HG02610 (cell line): ENCODE results near the gene CTSD.
"Not testable (repeated sequence)": the region's sequence is repeated elsewhere in the genome, so short reads cannot be mapped to it uniquely, and the experiment has no call there.

ENCODE experiments used
- ATAC-seq: cut with Tn5 transposase; IDR thresholded peaks from one replicate; pipeline ENCODE4 v1.9.1; 2021; ENCODE audit warnings: mild to moderate bottlenecking, moderate library complexity; ENCODE audit not compliant: unreplicated experiment

Gene CTSD

GRCh38 chr11:1763796-1764661 lies at the start of gene CTSD:
Gene CTSD (minus strand): TSS chr11:1763927. CDS start chr11:1763859, 68 bp downstream.
- peak; percentile 66 for ATAC-seq

DNA sequence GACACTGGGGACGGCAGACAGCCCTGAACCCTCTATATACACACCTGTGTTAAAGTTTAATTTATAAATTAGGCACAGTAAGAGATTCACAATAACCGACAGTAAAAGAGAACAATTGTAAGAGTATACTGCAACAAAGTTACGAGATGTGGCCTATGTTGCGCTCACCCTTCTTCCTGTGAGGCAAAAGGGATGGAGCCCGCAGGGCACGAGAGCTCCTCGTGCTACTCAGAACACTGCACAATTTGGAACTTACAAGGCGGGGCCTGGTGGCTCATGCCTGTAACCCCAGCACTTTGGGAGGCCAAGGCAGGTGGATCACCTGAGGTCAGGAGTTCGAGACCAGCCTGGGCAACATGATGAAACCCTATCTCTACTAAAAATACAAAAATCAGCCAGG lies 49.6 kb upstream of the CTSD start:
- not testable (repeated sequence) for ATAC-seq

- ATAC-seq = no peak
These were observed 49.1 kb upstream of the CTSD start for GRCh38 chr11:1812801-1813200.

DNA sequence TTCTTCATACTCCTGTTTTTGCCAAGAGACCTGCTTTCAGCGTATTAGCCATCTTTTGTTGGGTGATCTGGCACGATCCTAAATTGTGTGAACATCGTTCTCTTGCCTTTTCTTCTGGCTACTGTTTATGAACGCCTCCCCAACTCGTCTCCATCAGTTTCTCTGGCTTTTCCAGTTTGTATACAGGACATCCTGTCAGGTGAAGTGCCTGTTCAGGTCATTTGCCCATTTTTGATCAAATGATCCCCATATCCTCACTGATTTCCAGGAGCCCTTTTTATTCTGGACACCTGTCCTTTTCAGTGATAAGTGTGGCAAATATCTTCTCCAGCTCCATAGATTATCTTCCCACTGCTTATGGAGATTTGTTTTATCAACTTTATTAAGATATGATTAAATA lies 48.5 kb upstream of the CTSD start:
- no peak for ATAC-seq

DNA sequence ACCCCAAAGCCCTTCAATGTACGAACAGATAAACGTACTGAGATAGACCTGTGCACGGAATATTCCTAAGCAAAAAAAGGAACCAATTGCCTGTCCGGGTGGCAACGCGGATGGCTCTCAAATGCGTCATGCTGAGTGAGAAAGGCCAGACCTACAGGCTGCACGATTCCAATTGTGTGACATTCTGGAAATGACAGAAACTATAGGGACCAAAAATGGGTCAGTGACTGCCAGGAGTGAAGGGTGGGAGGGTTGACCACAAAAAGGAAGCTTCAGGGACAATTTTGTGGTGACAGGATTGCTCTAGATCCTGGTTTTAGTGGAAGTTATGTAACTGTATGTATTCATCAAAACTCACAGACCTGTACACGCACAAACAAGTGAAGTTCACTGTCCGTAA lies 47.0 kb upstream of the CTSD start:
- ATAC-seq = no peak

DNA sequence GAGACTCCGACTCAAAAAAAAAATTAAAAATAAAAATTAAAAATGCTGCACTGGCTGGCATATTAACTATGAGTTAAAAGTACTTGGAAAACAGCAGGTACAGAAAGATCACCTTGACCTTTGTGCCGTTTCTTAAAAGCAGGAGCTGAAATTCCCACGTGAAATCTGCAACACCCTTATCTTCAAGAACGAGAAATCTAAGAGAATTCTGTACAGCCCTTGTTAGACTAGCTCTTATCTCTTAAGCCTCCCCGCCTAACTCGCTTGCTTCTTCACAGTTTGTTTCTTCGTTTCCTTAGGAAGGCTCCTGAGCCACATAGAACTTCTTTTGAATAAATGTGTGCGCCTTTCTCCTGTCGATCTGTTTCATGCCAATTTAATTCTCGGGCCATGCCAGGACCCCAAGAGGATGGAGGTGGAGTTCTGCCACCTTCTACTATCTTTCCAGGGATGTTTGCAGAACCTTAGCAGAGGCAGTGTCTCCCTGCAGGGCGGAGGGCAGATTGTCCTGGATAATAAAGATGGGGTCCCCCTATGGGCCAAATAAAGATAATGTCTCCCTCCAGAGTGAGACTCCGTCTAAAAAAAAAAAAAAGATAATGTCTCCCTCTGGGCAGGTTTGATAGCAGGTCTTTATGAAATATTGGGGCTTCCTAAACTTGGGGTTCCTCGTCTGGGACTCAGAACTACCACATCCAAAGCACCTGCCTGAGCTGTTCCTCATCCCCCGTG lies 43.7 kb upstream of the CTSD start:
- ATAC-seq = no peak

DNA sequence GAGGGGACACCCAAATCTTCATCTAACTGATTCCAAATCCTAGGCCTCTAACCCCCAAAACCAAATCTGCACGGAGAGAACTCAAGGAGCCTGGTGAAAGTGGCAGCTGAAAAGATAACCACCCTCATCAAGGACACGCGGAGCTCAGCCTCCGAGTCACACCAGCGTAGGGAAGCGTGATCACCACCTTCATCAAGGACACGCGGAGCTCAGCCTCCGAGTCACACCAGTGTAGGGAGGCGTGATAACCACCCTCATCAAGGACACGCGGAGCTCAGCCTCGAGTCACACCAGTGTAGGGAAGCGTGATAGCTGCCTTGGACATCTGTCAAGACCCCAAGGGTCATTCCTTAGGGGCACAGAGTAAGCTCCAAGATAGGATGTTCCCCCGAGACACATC lies 41.8 kb upstream of the CTSD start:
- ATAC-seq = no peak

GRCh38 chr11:1803835-1804519 lies 40.2 kb upstream of the CTSD start:
- ATAC-seq = not testable (repeated sequence)

DNA sequence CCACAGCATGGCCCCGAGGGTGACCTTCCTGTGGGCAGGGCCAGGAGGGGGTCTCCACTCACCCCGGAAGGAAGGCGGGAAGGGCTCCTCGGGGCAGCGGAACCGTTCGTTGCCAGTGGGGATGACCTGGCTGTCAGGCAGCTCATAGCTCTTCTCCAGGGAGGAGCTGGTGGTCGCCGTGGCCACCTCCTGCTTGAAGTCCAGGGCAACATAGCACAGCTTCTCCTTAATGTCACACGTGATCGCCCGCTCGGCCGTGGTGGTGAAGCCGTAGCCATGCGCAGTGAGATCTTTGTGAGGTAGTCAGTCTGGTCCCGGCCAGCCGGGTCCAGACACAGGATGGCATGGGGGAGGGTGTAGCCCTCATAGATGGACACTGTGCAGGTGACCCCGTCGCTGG lies 39.5 kb upstream of the CTSD start:
- no peak for ATAC-seq

- no peak for ATAC-seq
These were observed 33.8 kb upstream of the CTSD start for GRCh38 chr11:1797391-1798125.

- no peak for ATAC-seq
These were observed 32.8 kb upstream of the CTSD start for GRCh38 chr11:1796413-1797011.

DNA sequence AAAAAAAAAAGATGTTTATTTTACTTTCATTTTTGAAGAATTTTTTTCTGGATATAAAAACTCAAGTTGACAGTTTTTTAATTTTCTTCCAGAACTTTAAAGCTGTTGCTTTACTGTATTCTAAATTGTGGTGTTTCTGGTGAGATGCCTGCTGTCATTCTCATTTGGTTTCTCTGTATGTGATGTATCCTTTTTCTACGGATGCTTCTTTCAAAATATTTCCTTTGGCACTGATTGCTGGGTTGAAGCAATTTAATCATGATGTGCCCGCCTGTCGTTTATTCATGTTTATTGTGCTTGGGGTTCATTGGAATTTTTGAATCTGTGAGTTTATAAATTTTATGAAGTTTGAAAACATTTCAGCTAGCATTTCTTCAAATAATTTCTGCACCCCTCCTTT lies 29.4 kb upstream of the CTSD start:
- ATAC-seq = no peak

DNA sequence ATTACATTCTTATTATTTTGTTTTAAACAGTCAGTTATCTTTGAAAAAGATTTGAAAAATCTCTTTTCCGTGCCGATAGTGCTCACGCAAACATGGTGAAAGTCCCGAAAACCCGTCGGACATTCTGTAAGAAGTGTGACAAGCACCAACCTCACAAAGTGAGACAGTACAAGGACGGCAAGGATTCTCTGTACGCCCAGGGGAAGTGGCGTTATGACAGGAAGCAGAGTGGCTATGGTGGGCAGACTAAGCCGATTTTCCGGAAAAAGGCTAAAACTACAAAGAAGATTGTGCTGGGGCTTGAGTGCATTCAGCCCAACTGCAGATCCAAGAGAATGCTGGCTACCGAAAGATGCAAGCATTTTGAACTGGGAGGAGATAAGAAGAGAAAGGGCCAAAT lies 28.7 kb upstream of the CTSD start:
- no peak for ATAC-seq

DNA sequence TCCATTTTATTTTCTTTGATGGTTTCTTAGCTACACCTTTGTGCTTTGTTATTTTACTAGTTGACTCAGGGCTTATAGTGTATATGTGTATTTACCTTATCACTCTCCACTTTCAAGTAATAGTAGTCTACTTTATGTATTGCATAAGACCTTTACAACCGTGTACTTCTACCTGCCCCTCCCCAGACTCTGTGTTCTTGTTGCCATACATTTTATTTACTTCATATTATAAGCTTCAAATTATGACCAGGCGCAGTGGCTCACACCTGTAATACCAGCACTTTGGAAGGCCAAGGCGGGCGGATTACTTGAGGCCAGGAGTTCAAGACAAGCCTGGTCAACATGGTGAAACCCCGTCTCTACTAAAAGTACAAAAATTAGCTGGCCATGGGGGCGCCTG lies 28.2 kb upstream of the CTSD start:
- no peak for ATAC-seq

DNA sequence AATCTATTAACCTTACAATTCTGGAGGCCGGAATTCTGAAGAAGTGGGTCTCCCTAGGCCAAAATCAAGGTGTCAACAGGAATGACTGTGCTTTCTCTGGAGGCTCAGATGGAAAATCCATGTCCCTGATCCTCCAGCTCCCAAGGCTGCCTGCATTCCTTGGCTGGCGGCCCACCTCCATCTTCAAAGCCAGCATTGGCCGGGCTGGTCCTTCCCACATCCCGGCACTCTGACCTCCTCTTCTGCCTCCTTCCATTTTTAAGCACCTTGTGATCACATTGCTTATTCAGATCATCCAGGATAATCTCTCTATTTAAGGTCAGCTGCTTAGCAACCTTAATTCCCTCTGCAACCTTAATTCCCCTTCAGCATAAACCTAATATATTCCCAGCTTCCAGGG lies 22.7 kb upstream of the CTSD start:
- no peak for ATAC-seq

GRCh38 chr11:1785749-1786413 lies 22.2 kb upstream of the CTSD start:
- ATAC-seq = no peak

DNA sequence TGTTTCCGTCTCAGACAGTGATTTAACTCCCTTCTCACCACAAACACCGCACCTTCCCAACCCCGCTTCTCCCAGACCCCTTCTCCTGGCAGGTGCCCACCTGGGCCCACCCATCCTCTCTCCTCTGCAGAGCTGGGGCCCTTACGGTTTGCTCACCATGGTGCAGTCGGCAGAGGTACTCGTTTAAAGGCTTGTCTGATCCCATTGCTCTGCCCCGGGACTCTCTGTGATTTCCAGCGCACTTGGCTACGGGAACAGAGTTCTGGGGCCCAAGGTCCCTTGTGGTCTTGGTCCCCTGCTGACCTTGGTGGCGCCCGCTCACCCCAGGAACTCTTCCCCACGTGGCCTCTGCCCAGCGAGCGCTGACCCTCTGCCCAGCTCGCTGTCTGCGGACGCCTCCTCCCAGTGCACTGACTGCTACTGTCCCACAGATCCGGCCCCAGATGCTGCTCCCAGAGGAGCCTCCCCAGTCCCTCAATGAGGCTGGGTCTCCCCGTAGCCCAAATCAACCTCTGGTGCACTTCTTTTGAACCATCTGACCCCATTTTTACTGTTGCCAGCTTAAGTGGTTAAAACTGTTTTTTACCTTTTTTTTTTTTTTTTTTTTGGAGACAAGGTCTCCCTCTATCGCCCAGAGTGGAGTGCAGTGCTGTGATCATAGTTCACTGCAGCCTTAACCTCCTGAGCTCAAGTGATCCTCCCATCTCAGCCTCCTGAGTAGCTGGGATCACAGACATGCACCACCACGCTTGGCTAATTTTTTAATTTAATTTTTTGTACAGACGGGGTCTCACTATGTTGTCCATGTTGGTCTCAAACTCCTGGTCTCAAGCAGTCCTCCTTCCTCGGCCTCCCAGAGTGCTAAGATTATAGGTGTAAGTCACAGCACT lies 21.3 kb upstream of the CTSD start:
- no peak for ATAC-seq

DNA sequence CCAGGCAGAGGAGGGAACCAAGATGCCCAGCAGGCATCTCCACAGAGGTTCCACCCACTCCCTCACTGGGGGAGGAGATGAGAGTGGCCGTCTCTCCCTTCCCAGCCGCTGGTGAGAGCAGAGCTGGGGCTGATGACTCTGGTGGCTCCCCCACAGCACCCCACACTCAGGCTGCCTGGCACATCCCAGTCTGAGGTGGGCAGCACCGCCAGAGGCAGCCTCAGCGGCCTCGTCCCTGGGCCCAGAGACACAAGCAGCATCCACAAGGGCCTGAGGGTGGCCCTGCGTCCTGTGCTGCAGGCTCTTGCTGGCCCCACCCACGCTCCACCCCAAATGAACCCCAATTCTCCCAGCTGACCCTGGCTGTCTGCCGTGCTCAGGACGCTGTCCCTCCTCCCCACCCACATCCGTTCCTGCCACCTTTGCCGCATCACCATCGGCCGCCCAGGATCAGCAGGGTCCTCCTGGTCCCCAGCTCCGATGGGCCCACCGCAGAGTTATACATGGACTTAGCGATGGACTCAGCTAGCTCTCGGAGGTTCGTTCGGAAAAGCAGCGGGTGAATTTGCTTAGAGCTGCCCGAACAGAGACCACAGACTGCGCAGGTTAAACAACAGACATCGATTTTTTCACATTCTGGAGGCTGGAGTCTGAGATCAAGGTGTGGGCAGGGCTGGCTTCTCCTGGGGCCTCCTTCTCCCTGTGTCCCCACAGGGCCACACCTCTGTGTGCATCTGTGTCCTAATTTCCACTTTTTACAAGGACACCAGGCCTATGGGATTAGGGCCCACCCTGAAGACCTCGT lies 20.2 kb upstream of the CTSD start:
- ATAC-seq = no peak
